DOHH2 (cell line): Measurements from ENCODE around the gene OR13C5.

Experiments
- CTCF ChIP-seq: fragments of 200-600 bp; sonication (generic); IDR thresholded peaks from one replicate; pipeline ENCODE4 v1.5.1; 2014; ENCODE audit warnings: antibody characterized with exemption, mild to moderate bottlenecking, low read depth, low read length; ENCODE audit not compliant: poor library complexity, severe bottlenecking
- EZH2phosphoT487 ChIP-seq: fragments of 200-600 bp; sonication (generic); IDR thresholded peaks from 2 replicates; pipeline ENCODE4 v1.6.1; 2017; ENCODE audit warnings: borderline replicate concordance, mild to moderate bottlenecking, antibody characterized with exemption, low read length, moderate library complexity, mixed read lengths

DNA sequence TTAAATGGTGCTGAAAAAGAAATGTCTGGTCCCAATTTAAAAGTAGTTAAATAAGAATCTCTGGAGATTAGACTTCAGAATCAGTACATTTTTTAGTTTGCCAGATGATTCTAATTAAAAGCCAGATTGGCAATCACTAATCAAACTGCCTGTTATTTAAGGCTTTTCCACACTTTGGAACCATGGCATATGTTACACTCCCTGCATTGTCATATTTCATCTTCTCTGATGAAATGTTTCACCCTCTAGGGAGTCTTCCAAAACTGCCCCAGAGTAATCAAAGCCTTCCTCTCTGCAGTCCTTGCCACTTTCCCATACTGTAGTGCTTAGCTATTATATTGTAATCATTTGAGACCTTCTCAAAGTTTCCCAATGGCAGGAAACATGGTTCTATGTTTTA is 36.2 kb upstream of the OR13C5 start:
- TF ChIP-seq CTCF (no peak), EZH2phosphoT487 (no peak)
